Astrocyte (in vitro differentiated cells and primary cell): ENCODE results near the gene TMIE. TPM values are rescaled to one million over a fixed set of nuclear protein-coding genes. Genes with fewer than 3 reads are reported as not detected.
A peak's percentile ranks its signal among the peaks of the same experiment; 100 is the strongest.

Experiments used
- DNase-seq: peaks from one replicate; pipeline ENCODE4 v3.0.0-alpha.2; 2010; ENCODE audit warnings: low read depth
- FAIRE-seq: peaks from 2 replicates; lab custom pipeline; 2011; peaks lifted over from hg19 to GRCh38; lab: Jason Lieb, UNC
- H2AFZ ChIP-seq: 2 replicates; pipeline ENCODE4 v1.6.0; 2012; ENCODE audit warnings: low read depth, low read length, inconsistent platforms
- H3K27ac ChIP-seq: 2 replicates; pipeline ENCODE4 v1.5.1; 2011; ENCODE audit warnings: low read depth, low read length, inconsistent platforms
- H3K27me3 ChIP-seq: 2 replicates; pipeline ENCODE4 v1.6.0; 2011; ENCODE audit warnings: low read length, inconsistent platforms; ENCODE audit not compliant: insufficient read depth
- H3K36me3 ChIP-seq: 2 replicates; pipeline ENCODE4 v1.5.1; 2011; ENCODE audit warnings: low read length, inconsistent platforms; ENCODE audit not compliant: insufficient read depth
- H3K4me1 ChIP-seq: 2 replicates; pipeline ENCODE4 v1.5.1; 2011; ENCODE audit warnings: low read length, inconsistent platforms; ENCODE audit not compliant: insufficient read depth
- H3K4me2 ChIP-seq: 2 replicates; pipeline ENCODE4 v1.6.0; 2012; ENCODE audit warnings: low read length, inconsistent platforms
- H3K4me3 ChIP-seq: 2 replicates; pipeline ENCODE4 v1.5.1; 2011; ENCODE audit warnings: low read depth, mild to moderate bottlenecking, low read length, inconsistent platforms; ENCODE audit not compliant: insufficient read depth
- H3K79me2 ChIP-seq: 2 replicates; pipeline ENCODE4 v1.6.0; 2012; ENCODE audit warnings: mild to moderate bottlenecking, low read length, inconsistent platforms; ENCODE audit not compliant: insufficient read depth
- H3K9ac ChIP-seq: 2 replicates; pipeline ENCODE4 v1.6.0; 2012; ENCODE audit warnings: mild to moderate bottlenecking, low read length, inconsistent platforms
- H3K9me3 ChIP-seq: 2 replicates; pipeline ENCODE4 v1.5.1; 2012; ENCODE audit warnings: low read depth, mild to moderate bottlenecking, low read length, inconsistent platforms; ENCODE audit not compliant: insufficient read depth
- H4K20me1 ChIP-seq: 2 replicates; pipeline ENCODE4 v1.6.0; 2012; ENCODE audit warnings: low read length, inconsistent platforms; ENCODE audit not compliant: insufficient read depth
- H3K27ac Mint-ChIP-seq: one replicate; pipeline ENCODE4 v1.8.0; 2021; ENCODE audit warnings: mild to moderate bottlenecking, mixed read lengths; ENCODE audit not compliant: unreplicated experiment
- H3K27me3 Mint-ChIP-seq: one replicate; pipeline ENCODE4 v1.8.0; 2021; ENCODE audit warnings: low read depth, mixed read lengths; ENCODE audit not compliant: unreplicated experiment
- H3K36me3 Mint-ChIP-seq: one replicate; pipeline ENCODE4 v1.8.0; 2021; ENCODE audit warnings: low read depth, mixed read lengths; ENCODE audit not compliant: unreplicated experiment
- H3K4me1 Mint-ChIP-seq: one replicate; pipeline ENCODE4 v1.8.0; 2021; ENCODE audit warnings: low read depth, mixed read lengths; ENCODE audit not compliant: unreplicated experiment
- H3K4me3 Mint-ChIP-seq: one replicate; pipeline ENCODE4 v1.8.0; 2021; ENCODE audit warnings: mild to moderate bottlenecking, moderate library complexity, mixed read lengths; ENCODE audit not compliant: unreplicated experiment
- H3K9me3 Mint-ChIP-seq: one replicate; pipeline ENCODE4 v1.8.0; 2021; ENCODE audit warnings: mild to moderate bottlenecking, mixed read lengths; ENCODE audit not compliant: unreplicated experiment
- CTCF ChIP-seq: IDR thresholded peaks from 2 replicates; pipeline ENCODE4 v1.5.1; 2011; ENCODE audit warnings: low read depth, mild to moderate bottlenecking, inconsistent platforms, low read length, moderate library complexity; ENCODE audit not compliant: insufficient read depth
- EZH2 ChIP-seq: IDR thresholded peaks from 2 replicates; pipeline ENCODE4 v1.6.1; 2012; ENCODE audit warnings: mild to moderate bottlenecking, low read length, inconsistent platforms; ENCODE audit not compliant: insufficient read depth
- total RNA-seq: library from RNA; stranded (reverse); gene quantifications from 2 replicates; pipeline ENCODE4 v1.2.1, GENCODE V29; 2021

The TMIE gene
- total RNA-seq, 1 donor from 2014 or later: 0.34 TPM

GRCh38 chr3:46710229-46710628, 9.0 kb downstream of the TMIE start:
- H3K4me3 ChIP-seq: no peak overlapping the region
- no peak overlapping the region for H3K27ac ChIP-seq
- DNase-seq: no peak
- no peaks in the 10 kb centered on the region for H3K79me2 ChIP-seq
- no peaks in the 10 kb centered on the region for H4K20me1 ChIP-seq
- H3K4me3 Mint-ChIP-seq: no peak overlapping the region
- H3K4me1 Mint-ChIP-seq: peaks cover 12% of the 10 kb centered on the region
- no peak for FAIRE-seq
- peaks cover 2% of the 10 kb centered on the region for H3K36me3 Mint-ChIP-seq
- H3K9me3 ChIP-seq: no peaks in the 10 kb centered on the region
- peaks cover 28% of the 10 kb centered on the region for H3K27me3 Mint-ChIP-seq
- no peak overlapping the region for H3K27ac Mint-ChIP-seq
- H3K4me2 ChIP-seq: no peak overlapping the region
- H3K9ac ChIP-seq: no peak overlapping the region
- H3K4me1 ChIP-seq: peaks cover 8% of the 10 kb centered on the region
- no peaks in the 10 kb centered on the region for H3K27me3 ChIP-seq
- H2AFZ ChIP-seq: no peak overlapping the region
- TF ChIP-seq EZH2: no peak
- TF ChIP-seq CTCF: no peak
- H3K9me3 Mint-ChIP-seq: peaks cover 1% of the 10 kb centered on the region
- no peaks in the 10 kb centered on the region for H3K36me3 ChIP-seq

GRCh38 chr3:46710671-46711295, 9.6 kb downstream of the TMIE start:
- Mint-ChIP-seq H3K36me3 (peaks cover 3% of the 10 kb centered on the region), H3K27me3 (peaks cover 30% of the 10 kb centered on the region), H3K9me3 (peaks cover under 1% of the 10 kb centered on the region), H3K27ac (peak overlapping the region; percentile 72), H3K4me3 (no peak overlapping the region), H3K4me1 (peaks cover 9% of the 10 kb centered on the region)
- H3K4me1 ChIP-seq: peaks cover 8% of the 10 kb centered on the region
- H3K36me3 ChIP-seq: no peaks in the 10 kb centered on the region
- H3K79me2 ChIP-seq: no peaks in the 10 kb centered on the region
- no peaks in the 10 kb centered on the region for H3K27me3 ChIP-seq
- H3K4me2 ChIP-seq: no peak overlapping the region
- no peak overlapping the region for H3K27ac ChIP-seq
- H4K20me1 ChIP-seq: no peaks in the 10 kb centered on the region
- no peak overlapping the region for H2AFZ ChIP-seq
- TF ChIP-seq CTCF: no peak
- no peak for TF ChIP-seq EZH2
- H3K4me3 ChIP-seq: no peak overlapping the region
- FAIRE-seq (no peak), DNase-seq (no peak)
- no peaks in the 10 kb centered on the region for H3K9me3 ChIP-seq
- H3K9ac ChIP-seq: no peak overlapping the region

GRCh38 chr3:46711305-46711704, 10.1 kb downstream of the TMIE start:
- Histone ChIP-seq H4K20me1 (no peaks in the 10 kb centered on the region), H2AFZ (no peak overlapping the region), H3K4me2 (no peak overlapping the region), H3K27ac (no peak overlapping the region), H3K9me3 (no peaks in the 10 kb centered on the region), H3K27me3 (no peaks in the 10 kb centered on the region), H3K9ac (no peak overlapping the region), H3K36me3 (no peaks in the 10 kb centered on the region), H3K4me1 (peaks cover 2% of the 10 kb centered on the region), H3K4me3 (no peak overlapping the region), H3K79me2 (no peaks in the 10 kb centered on the region)
- no peak for DNase-seq
- Mint-ChIP-seq H3K9me3 (peaks cover 2% of the 10 kb centered on the region), H3K4me3 (no peak overlapping the region), H3K27ac (no peak overlapping the region), H3K4me1 (peaks cover 4% of the 10 kb centered on the region), H3K36me3 (peaks cover 3% of the 10 kb centered on the region), H3K27me3 (peaks cover 34% of the 10 kb centered on the region)
- TF ChIP-seq EZH2: no peak
- TF ChIP-seq CTCF: no peak
- no peak for FAIRE-seq
